Measurements from ENCODE around the gene TMC5. TPM values are rescaled to one million over a fixed set of nuclear protein-coding genes. Genes with fewer than 3 reads are reported as not detected.
A peak's percentile ranks its signal among the peaks of the same experiment; 100 is the strongest.
"Not testable (repeated sequence)": the region's sequence is repeated elsewhere in the genome, so short reads cannot be mapped to it uniquely, and the experiment has no call there.

Gene TMC5
- not detected for total RNA-seq
- not detected for polyA plus RNA-seq

- no peaks in the 10 kb centered on the region for H3K27me3 ChIP-seq (ENCODE audit: control insufficient read depth, insufficient read depth, low read length)
- no peak within 1 kb of the TSS for H3K4me3 Mint-ChIP-seq
- H3K4me1 Mint-ChIP-seq, result no peaks in the 10 kb centered on the region
- DNase-seq (no peak), ATAC-seq (ENCODE audit: low read depth in 2 of 2) (no peak)
- peaks cover 10% of the 10 kb centered on the region for H3K27me3 Mint-ChIP-seq
- no peak within 1 kb of the TSS for H3K27ac ChIP-seq (ENCODE audit: insufficient read depth, low read length, poor library complexity, severe bottlenecking)
- H3K36me3 ChIP-seq (ENCODE audit: control insufficient read depth, insufficient read depth, low read length), result no peaks in the 10 kb centered on the region
- no peaks in the 10 kb centered on the region for H3K4me1 ChIP-seq (ENCODE audit: control insufficient read depth, insufficient read depth, low read length, poor library complexity, severe bottlenecking)
- no peak within 1 kb of the TSS for H3K4me3 ChIP-seq (ENCODE audit: low read depth, low read length)
- H3K27ac Mint-ChIP-seq, result no peak within 1 kb of the TSS
- no peaks in the 10 kb centered on the region for H3K36me3 Mint-ChIP-seq
- peaks cover 0 to 2% (median 0%) of the 10 kb centered on the region in 7 donors for H3K9me3 Mint-ChIP-seq
- H3K9me3 ChIP-seq (ENCODE audit: control insufficient read depth in 2 of 2, low read length in 2 of 2), result no peaks in the 10 kb centered on the region
Measured at GRCh38 chr16:19417640-19418039, at the start of gene TMC5. TMC5 (plus strand) TSS chr16:19417883; CDS start chr16:19440039, 22,156 bp downstream.

GRCh38 chr16:19372541-19372940 is 45.1 kb upstream of the TMC5 start:
- H3K4me3 Mint-ChIP-seq; H3K27ac ChIP-seq (ENCODE audit: insufficient read depth, low read length, poor library complexity, severe bottlenecking); DNase-seq; ATAC-seq (ENCODE audit: low read depth in 2 of 2); H3K9me3 ChIP-seq (ENCODE audit: control insufficient read depth in 2 of 2, low read length in 2 of 2); H3K4me3 ChIP-seq (ENCODE audit: low read depth, low read length); H3K27ac Mint-ChIP-seq; H3K4me1 Mint-ChIP-seq; H3K27me3 ChIP-seq (ENCODE audit: control insufficient read depth, insufficient read depth, low read length); H3K36me3 ChIP-seq (ENCODE audit: control insufficient read depth, insufficient read depth, low read length); H3K27me3 Mint-ChIP-seq; H3K4me1 ChIP-seq (ENCODE audit: control insufficient read depth, insufficient read depth, low read length, poor library complexity, severe bottlenecking); H3K9me3 Mint-ChIP-seq; H3K36me3 Mint-ChIP-seq: not testable (repeated sequence)

- Mint-ChIP-seq H3K9me3 (peaks cover 0 to 5% (median 0%) of the 10 kb centered on the region in 7 donors), H3K4me1 (no peaks in the 10 kb centered on the region)
- H3K36me3 ChIP-seq (ENCODE audit: control insufficient read depth, insufficient read depth, low read length), result no peaks in the 10 kb centered on the region
Measured at GRCh38 chr16:19374402-19374801, 43.3 kb upstream of the TMC5 start.

GRCh38 chr16:19375561-19376158 is 42.0 kb upstream of the TMC5 start:
- no peaks in the 10 kb centered on the region for H3K27me3 Mint-ChIP-seq
- Histone ChIP-seq H3K27me3 (ENCODE audit: control insufficient read depth, insufficient read depth, low read length) (no peaks in the 10 kb centered on the region), H3K9me3 (ENCODE audit: control insufficient read depth in 2 of 2, low read length in 2 of 2) (no peaks in the 10 kb centered on the region), H3K36me3 (ENCODE audit: control insufficient read depth, insufficient read depth, low read length) (no peaks in the 10 kb centered on the region), H3K4me3 (ENCODE audit: low read depth, low read length) (no peak overlapping the region), H3K27ac (ENCODE audit: insufficient read depth, low read length, poor library complexity, severe bottlenecking) (no peak overlapping the region), H3K4me1 (ENCODE audit: control insufficient read depth, insufficient read depth, low read length, poor library complexity, severe bottlenecking) (no peaks in the 10 kb centered on the region)
- H3K9me3 Mint-ChIP-seq, result peaks cover 0 to 2% (median 0%) of the 10 kb centered on the region in 7 donors
- no peaks in the 10 kb centered on the region for H3K36me3 Mint-ChIP-seq
- no peaks in the 10 kb centered on the region for H3K4me1 Mint-ChIP-seq
- H3K4me3 Mint-ChIP-seq, result no peak overlapping the region
- ATAC-seq (ENCODE audit: low read depth in 2 of 2), result no peak
- H3K27ac Mint-ChIP-seq, result no peak overlapping the region
- peak in 2 of 3 donors; percentile 2 to 24 for DNase-seq

More at GRCh38 chr16:19374402-19374801, 43.3 kb upstream of the TMC5 start:
- Mint-ChIP-seq H3K27me3 (no peaks in the 10 kb centered on the region), H3K36me3 (no peaks in the 10 kb centered on the region), H3K27ac (no peak overlapping the region), H3K4me3 (no peak overlapping the region)
- H3K4me1 ChIP-seq (ENCODE audit: control insufficient read depth, insufficient read depth, low read length, poor library complexity, severe bottlenecking), result no peaks in the 10 kb centered on the region
- DNase-seq, result no peak
- H3K4me3 ChIP-seq (ENCODE audit: low read depth, low read length), result no peak overlapping the region
- no peak for ATAC-seq (ENCODE audit: low read depth in 2 of 2)
- no peaks in the 10 kb centered on the region for H3K27me3 ChIP-seq (ENCODE audit: control insufficient read depth, insufficient read depth, low read length)
- H3K27ac ChIP-seq (ENCODE audit: insufficient read depth, low read length, poor library complexity, severe bottlenecking), result no peak overlapping the region
- H3K9me3 ChIP-seq (ENCODE audit: control insufficient read depth in 2 of 2, low read length in 2 of 2), result no peaks in the 10 kb centered on the region

GRCh38 chr16:19377864-19378263 is 39.8 kb upstream of the TMC5 start:
- peaks cover 4% of the 10 kb centered on the region for H3K27me3 Mint-ChIP-seq
- no peaks in the 10 kb centered on the region for H3K9me3 ChIP-seq (ENCODE audit: control insufficient read depth in 2 of 2, low read length in 2 of 2)
- H3K27ac ChIP-seq (ENCODE audit: insufficient read depth, low read length, poor library complexity, severe bottlenecking), result no peak overlapping the region
- no peak overlapping the region for H3K4me3 ChIP-seq (ENCODE audit: low read depth, low read length)
- no peak for DNase-seq
- H3K36me3 ChIP-seq (ENCODE audit: control insufficient read depth, insufficient read depth, low read length), result no peaks in the 10 kb centered on the region
- H3K4me1 Mint-ChIP-seq, result no peaks in the 10 kb centered on the region
- no peaks in the 10 kb centered on the region for H3K4me1 ChIP-seq (ENCODE audit: control insufficient read depth, insufficient read depth, low read length, poor library complexity, severe bottlenecking)
- H3K36me3 Mint-ChIP-seq, result no peaks in the 10 kb centered on the region
- ATAC-seq (ENCODE audit: low read depth in 2 of 2), result no peak
- no peak overlapping the region for H3K27ac Mint-ChIP-seq
- no peak overlapping the region for H3K4me3 Mint-ChIP-seq
- no peaks in the 10 kb centered on the region for H3K27me3 ChIP-seq (ENCODE audit: control insufficient read depth, insufficient read depth, low read length)
- H3K9me3 Mint-ChIP-seq, result peaks cover 0 to 2% (median 0%) of the 10 kb centered on the region in 7 donors

GRCh38 chr16:19378511-19378910 is 39.2 kb upstream of the TMC5 start:
- no peaks in the 10 kb centered on the region for H3K36me3 Mint-ChIP-seq
- Histone ChIP-seq H3K27ac (ENCODE audit: insufficient read depth, low read length, poor library complexity, severe bottlenecking) (no peak overlapping the region), H3K4me1 (ENCODE audit: control insufficient read depth, insufficient read depth, low read length, poor library complexity, severe bottlenecking) (no peaks in the 10 kb centered on the region), H3K4me3 (ENCODE audit: low read depth, low read length) (no peak overlapping the region), H3K27me3 (ENCODE audit: control insufficient read depth, insufficient read depth, low read length) (no peaks in the 10 kb centered on the region), H3K36me3 (ENCODE audit: control insufficient read depth, insufficient read depth, low read length) (no peaks in the 10 kb centered on the region), H3K9me3 (ENCODE audit: control insufficient read depth in 2 of 2, low read length in 2 of 2) (no peaks in the 10 kb centered on the region)
- no peak for DNase-seq
- peaks cover 4% of the 10 kb centered on the region for H3K27me3 Mint-ChIP-seq
- no peak overlapping the region for H3K27ac Mint-ChIP-seq
- H3K9me3 Mint-ChIP-seq, result peaks cover 0 to 2% (median 0%) of the 10 kb centered on the region in 7 donors
- no peaks in the 10 kb centered on the region for H3K4me1 Mint-ChIP-seq
- ATAC-seq (ENCODE audit: low read depth in 2 of 2), result no peak
- no peak overlapping the region for H3K4me3 Mint-ChIP-seq

- Mint-ChIP-seq H3K9me3 (peaks cover 0 to 2% (median 0%) of the 10 kb centered on the region in 7 donors), H3K4me3 (no peak overlapping the region), H3K27me3 (peaks cover 4% of the 10 kb centered on the region), H3K27ac (no peak overlapping the region), H3K4me1 (no peaks in the 10 kb centered on the region), H3K36me3 (no peaks in the 10 kb centered on the region)
- no peaks in the 10 kb centered on the region for H3K36me3 ChIP-seq (ENCODE audit: control insufficient read depth, insufficient read depth, low read length)
- H3K4me3 ChIP-seq (ENCODE audit: low read depth, low read length), result no peak overlapping the region
- H3K4me1 ChIP-seq (ENCODE audit: control insufficient read depth, insufficient read depth, low read length, poor library complexity, severe bottlenecking), result no peaks in the 10 kb centered on the region
- H3K9me3 ChIP-seq (ENCODE audit: control insufficient read depth in 2 of 2, low read length in 2 of 2), result no peaks in the 10 kb centered on the region
- H3K27ac ChIP-seq (ENCODE audit: insufficient read depth, low read length, poor library complexity, severe bottlenecking), result no peak overlapping the region
- H3K27me3 ChIP-seq (ENCODE audit: control insufficient read depth, insufficient read depth, low read length), result no peaks in the 10 kb centered on the region
- ATAC-seq (ENCODE audit: low read depth in 2 of 2) (no peak), DNase-seq (no peak)
Measured at GRCh38 chr16:19379838-19380237, 37.8 kb upstream of the TMC5 start.

- Histone ChIP-seq H3K36me3 (ENCODE audit: control insufficient read depth, insufficient read depth, low read length) (no peaks in the 10 kb centered on the region), H3K9me3 (ENCODE audit: control insufficient read depth in 2 of 2, low read length in 2 of 2) (no peaks in the 10 kb centered on the region), H3K27ac (ENCODE audit: insufficient read depth, low read length, poor library complexity, severe bottlenecking) (no peak overlapping the region), H3K4me1 (ENCODE audit: control insufficient read depth, insufficient read depth, low read length, poor library complexity, severe bottlenecking) (no peaks in the 10 kb centered on the region), H3K4me3 (ENCODE audit: low read depth, low read length) (no peak overlapping the region), H3K27me3 (ENCODE audit: control insufficient read depth, insufficient read depth, low read length) (no peaks in the 10 kb centered on the region)
- no peaks in the 10 kb centered on the region for H3K4me1 Mint-ChIP-seq
- H3K27ac Mint-ChIP-seq, result no peak overlapping the region
- no peak for ATAC-seq (ENCODE audit: low read depth in 2 of 2)
- DNase-seq, result peak in 1 of 3 donors; percentile 7
- no peaks in the 10 kb centered on the region for H3K36me3 Mint-ChIP-seq
- H3K27me3 Mint-ChIP-seq, result peaks cover 4% of the 10 kb centered on the region
- H3K4me3 Mint-ChIP-seq, result no peak overlapping the region
- H3K9me3 Mint-ChIP-seq, result no peaks in the 10 kb centered on the region
Measured at GRCh38 chr16:19380328-19380727, 37.4 kb upstream of the TMC5 start.

All from CD4-positive, CD25-positive, alpha-beta regulatory T cell (primary cell).